ENCODE measurements around the gene RAB6D.
"Not testable (repeated sequence)": the region's sequence is repeated elsewhere in the genome, so short reads cannot be mapped to it uniquely, and the experiment has no call there.

The RAB6D gene

DNA sequence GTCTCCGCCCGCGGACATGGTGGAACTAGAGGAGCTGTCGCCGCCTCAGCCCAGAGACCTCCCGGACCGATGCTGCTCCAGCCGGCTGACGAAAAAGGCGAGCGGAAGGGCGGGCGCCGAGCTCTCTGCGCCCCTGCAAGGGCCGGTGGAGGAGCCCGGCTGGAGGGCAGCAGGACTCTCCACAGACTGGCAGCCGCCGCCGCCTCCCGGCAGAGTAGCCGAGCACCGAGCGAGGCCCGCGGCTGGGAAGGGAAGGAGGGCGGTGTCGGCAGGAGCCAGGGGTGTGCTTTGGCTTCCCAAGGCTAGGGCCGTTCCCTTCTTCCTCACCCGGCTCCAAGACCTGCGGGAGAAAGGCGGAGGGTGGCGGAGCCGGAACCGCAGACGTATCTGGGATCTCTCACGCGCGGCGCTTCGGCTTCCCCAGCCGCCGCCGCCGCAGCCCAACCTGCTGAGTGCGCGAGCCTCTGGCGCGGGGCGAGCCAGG, at the start of gene RAB6D:
RAB6D (minus strand) TSS at position 466 of the 484 bp plus-strand sequence; CDS start at position 18, 448 bp downstream.
- not testable (repeated sequence) for DNase-seq

DNA sequence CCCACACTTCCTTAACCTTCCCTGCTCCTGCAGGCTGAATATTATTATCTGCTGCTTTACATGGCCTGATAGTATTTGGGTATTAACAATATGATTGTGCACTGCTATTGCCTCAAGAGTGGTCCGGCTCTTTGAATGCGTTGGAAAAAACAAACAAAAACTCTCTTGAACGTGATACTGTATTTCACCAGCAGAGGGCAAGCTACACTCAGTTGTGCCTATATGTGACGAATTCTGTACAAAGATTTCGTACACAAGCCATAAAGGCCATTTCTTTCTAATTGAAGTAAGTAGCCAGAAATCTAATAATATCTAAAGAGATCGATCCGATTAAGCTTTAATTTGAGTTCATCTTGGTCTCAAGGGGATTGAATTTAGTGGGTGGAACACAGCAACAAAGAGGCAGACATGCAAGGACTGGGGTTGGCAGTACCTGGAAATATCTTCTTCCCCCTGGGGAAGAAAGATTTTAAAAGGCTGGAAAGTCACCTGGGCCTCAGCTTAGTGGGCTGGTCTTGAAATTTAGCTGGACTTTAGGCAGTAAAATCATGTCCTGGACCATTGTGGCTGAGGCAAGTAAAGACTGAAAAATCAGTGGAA, 49.3 kb upstream of the RAB6D start:
- peak; percentile 82 for DNase-seq

DNA sequence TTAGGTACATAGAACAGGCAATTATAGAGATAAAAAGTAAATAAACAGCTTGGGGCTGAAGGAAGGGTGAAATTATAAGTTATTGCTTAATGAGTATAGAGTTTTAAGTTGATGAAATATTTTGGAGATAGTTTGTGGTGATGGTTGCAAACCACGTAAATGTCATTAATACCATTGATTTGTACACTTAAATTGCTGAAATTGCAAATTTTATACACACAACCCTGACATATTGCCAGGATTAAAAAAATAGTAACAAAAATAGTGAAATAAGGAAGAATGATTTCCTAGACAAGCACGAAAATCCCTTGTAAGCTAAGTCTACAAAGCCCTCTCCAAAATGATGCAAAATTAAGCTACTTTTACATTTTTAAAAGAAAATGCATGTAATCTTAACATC, 46.2 kb upstream of the RAB6D start:
- DNase-seq: no peak

DNA sequence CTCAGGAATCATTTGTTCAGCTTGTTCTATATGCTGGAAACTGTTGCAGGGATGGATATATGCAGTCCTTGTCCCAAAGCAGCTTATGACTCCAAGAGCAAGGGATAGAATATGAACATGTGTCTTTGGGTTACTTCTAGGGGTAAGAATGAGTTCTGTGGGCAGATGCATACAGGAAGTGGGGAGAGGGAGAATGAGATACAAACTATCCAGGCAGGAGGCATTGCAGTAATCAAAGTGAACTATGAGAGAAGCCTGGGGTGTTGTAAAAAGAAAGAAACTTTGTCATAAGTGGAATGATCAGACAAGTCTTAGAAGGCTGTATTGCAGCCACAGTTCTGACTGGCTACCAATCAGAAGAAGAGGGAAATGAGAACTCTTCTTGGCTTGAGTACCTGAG, 44.8 kb upstream of the RAB6D start:
- DNase-seq: no peak

DNA sequence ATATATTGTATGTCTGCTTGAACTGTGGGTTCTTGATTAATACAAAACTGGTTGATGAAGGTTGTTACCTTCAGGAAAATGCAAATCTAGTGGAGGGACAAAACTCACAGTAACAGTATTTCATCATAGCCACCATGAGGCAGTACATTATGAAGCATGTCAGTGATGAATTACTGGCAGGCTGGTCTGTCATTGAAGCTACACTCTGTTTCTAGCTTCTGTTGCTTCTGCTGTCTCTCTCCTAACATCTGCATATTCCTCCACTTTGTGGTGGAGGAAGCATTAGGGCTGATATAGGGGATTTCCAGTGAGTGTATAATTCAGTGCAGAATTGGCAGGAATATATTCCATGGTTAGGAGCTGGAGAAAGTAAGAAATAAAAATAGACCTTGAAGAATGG, 44.2 kb upstream of the RAB6D start:
- no peak for DNase-seq

DNA sequence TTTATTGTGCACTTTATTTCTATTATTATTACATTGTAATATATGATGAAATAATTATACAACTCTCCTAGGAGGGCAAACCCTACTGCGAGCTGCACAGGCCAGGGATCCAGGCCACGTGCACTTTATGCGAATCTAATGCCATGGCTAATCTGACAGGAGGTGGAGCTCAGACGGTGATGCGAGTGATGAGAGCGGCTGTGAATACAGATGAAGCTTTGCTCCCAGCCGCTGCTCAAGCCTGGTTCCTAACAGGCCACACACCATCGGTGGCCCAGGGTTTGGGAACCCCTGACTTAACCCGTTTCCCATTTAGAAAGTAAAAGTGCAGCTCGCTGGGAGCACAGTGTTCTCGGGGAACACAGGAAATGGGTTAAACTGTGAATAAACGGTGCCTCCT, 40.8 kb upstream of the RAB6D start:
- no peak for DNase-seq

DNA sequence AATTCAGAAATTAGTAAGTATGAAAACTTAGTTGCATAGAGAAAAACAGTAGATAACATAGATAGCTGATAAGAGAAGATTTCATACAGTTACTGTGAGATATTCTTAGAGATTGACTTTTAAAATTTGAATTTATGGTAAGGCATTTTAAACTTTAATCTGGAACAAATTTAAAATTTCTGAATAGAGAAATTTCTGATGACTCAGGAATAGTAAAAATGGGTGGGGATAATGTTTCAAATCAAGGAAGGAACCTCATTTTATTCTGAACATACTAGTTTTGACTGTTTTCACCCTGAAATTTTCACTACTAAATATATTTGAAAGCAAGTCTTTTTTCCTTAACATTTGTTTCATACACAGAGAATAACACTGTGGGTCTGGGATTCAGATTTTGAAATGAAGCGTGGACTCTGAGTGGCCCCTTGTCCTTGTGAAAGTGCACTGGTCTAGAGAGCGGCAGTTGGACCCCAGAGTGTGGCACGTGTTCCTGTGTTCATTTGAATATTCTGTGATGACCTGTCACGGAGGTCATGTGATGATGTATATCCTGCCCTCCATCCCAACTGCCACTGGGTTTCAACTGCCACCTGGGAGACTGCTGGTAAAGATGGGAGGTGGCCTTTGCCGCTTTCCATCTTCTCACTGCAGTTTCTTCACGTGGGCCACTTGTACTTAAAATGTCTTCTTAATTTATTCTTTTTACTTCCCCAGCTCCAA, 38.5 kb upstream of the RAB6D start:
- DNase-seq: no peak

DNA sequence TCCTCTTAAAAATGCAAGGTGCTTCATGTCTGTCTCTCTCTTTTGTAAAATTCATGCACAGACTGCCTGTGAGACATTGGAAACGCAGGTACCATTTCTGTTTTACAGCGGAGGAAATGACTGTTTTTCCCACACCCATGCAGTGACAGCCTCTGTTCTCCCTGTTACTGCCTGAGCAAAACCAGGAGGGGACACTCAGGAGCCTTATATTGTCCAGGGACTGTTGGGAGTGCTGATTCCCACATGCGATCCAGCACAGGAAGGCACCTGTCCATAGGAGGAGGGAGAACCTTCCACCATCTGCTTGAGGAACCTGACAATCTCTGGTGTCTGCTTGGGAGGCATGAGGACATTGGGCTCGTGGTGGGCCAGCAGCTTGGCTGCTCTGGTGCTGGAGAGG, 36.9 kb upstream of the RAB6D start:
- DNase-seq: no peak

DNA sequence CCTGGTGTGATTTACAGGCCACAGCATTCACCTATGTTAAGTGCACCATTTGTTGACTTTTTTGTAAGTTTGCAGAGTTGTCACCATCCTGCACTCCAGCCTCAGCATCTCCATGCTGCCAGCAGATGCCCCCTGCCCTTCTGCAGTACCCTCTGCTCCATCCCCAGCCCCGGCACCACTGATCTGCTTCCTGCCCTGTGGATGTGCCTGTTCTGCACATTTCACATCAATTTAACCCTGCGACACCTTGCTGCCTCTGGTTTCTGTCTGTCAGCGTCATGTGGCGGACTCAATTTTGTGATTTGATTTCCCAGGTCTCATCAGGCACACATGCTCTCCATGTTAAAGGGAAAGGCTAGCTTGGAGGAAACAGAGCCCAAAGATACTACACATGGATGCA, 36.5 kb upstream of the RAB6D start:
- DNase-seq: not testable (repeated sequence)

DNA sequence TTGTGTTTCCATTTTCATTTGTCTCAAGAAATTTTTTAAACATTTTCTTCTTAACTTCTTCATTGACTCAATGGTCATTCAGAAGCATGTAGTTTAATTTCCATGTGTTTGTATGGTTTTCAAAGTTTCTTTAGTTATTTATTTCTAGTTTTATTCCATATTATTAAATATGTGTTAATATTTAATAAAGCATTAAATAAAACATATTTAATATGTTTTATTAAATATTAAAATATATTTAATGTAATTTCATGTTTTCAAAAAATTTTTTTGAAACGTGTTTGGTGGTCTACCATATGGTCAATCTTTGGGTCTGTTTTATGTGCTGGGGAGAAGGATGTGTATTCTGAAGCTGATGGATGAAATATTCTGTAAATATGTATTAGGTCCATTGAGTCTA, 32.2 kb upstream of the RAB6D start:
- not testable (repeated sequence) for DNase-seq

DNA sequence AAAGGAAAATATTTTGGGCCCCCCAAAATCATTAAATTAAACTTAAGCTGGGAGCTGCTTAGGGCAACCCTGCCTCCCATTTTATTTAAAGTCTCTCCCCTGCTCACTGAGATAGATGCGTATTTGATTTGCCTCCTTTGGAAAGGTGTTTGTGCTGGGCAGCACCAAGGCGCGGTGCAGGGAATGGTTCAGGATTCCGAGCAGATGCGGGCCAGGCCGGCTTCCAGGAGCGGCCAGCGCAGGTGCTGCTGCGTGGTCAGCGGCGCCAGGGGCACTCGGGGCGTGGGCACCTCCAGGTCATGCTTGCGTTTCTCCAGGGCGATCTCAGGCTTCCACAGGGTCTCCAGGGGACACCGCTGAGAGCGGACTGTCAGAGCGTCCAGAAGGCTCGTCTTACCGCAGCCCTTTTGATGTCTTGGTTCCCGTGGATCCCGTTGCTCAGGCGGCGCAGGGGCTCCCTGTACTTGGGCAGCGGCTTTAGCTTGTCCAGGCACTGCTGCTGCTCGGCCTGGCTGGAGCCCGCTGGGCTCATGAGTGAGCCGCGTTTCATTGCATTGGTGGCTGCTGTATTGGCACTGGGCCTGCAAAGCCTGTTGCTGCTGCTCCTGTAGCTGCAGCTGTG, 31.2 kb upstream of the RAB6D start:
- not testable (repeated sequence) for DNase-seq

DNA sequence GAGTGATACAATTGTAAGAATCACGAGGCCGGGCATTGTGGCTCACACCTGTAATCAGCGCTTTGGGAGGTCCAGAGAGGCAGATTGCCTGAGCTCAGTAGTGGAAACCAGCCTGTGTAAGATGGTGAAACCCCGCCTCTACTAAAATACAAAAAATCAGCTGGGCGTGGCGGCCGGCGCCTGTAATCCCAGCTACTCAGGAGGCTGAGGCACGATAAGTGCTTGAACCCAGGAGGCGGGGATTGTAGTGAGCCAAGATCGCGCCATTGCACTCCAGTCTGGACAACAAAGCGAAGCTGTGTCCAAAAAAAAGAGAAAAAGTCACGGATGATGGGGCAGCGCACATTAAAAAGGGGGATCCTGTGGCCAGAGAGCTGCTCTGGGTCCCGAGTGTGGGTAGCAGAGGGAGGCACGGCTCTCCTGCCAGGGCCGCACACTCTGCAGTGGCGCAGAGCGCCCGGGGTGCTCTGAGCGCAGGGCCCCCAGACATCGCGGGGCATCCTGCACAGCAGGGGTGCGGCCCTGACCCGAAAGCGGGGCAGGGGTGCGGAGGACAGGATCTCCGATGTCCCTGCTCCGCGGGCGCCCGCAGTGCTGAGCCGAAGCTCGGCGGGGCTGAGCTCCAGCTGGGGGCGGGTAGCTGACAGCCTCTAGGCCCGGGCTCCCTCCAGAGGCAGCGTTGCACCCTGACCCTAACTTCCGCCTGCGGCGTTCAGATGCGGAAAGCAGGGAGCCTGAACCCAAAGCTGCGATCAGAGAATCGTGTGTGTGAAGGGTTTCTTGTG, 30.4 kb upstream of the RAB6D start:
- DNase-seq: no peak

DNA sequence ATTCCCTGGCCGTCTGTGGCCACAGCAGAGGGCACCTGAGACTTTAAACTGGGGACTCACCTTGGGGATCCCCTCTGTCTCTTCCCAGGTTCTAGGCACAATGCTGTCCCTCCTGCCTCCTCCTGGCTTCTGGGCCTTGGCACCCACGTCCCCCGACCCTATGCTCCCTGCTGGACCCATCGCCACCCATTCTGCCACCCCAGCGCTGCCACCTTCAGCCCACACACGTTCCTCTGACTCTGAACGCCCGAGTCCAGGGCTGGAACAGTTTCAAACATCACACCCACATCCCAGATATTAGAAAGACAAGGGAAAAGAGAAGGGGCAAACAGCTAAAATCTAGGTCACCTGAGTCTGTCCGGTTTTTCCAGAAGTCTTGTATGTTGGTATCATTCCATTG, 28.0 kb upstream of the RAB6D start:
- not testable (repeated sequence) for DNase-seq

DNA sequence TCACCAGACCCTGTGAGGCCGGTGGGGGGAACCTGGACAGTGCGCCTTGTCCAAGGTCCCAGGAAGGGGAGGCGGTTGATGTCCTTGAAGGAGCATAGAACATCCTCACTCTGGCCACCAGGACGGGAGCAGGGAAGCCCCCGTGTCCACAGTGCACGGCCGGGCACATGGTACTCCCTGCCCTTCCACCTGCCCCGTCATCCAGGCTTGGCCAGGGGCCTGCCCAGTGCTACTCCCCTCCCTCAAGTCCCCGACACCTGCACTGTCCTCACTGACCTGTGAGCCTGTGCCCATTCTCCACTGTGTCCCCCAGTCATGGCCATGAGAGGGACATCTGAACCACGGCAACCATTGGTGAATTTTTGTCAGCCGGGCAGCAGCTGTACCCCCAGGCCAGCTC, 27.5 kb upstream of the RAB6D start:
- not testable (repeated sequence) for DNase-seq

DNA sequence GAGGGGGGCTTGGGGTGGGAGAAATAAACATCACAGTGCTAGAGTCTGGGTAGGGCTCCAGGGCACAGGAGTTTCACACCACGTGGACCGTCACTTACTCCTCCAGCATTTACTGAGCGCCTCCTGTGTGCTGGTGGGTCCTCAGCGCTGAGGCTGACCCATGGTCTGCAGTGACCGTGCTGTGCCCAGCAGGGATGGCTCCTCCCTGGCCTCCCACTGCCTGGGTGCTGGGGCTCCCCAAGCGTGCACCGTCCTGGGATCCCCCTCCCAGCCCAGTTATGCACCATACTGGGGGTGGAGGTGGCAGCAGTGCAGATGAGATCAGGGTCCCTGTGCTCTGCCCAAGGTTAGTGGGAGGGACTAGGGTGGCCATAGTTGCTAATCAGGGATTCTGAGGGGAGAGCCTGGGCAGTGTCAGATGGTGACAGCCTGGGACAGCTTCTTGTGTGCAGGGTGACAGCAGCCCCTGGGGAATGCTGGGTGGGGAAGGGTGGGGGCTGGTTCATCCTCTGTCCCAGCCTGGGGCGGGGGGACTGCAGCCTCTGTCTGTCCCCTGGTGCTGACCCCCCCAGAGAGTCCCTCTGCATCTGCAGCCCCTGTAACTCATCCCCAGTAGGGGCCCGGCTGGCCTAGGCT, 26.6 kb upstream of the RAB6D start:
- not testable (repeated sequence) for DNase-seq

DNA sequence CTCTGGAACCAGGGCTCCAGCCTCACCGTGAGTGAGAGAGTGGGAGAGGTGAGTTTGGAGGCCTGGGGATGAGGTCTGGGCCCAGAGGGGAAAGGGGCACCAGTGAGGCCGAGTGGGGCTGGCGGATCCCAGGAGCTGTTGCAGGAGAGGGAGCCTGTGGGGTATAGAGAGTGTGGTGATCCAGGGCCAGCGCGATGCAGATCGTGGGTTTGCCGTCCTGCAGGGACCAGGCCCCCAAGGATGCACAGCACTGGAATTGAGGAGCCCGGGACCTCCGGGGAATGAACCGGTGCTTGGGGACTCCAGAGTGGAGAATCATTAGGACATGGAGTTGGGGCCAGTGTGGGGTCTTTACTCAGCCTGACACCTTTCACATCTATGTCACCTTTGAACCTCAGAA, 25.7 kb upstream of the RAB6D start:
- no peak for DNase-seq

DNA sequence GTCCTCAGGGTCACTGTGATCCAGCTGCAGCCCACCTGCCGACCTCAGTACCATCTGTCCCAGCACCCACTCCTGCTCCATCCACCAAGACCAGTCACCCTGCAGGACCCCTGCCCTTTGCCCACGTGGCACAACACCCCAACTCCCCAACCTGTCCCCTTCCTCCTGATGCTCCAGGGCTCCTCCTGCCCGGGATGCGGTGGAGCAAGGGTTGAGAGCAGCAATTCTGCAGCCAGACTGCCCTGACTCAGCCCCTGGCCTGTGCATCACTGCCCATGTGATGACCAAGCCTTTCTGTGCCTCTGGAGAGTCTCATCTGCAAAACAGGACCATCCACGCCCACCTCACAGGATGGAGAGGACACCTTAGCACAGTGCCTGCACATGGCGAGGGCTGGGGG, 24.9 kb upstream of the RAB6D start:
- DNase-seq: not testable (repeated sequence)

DNA sequence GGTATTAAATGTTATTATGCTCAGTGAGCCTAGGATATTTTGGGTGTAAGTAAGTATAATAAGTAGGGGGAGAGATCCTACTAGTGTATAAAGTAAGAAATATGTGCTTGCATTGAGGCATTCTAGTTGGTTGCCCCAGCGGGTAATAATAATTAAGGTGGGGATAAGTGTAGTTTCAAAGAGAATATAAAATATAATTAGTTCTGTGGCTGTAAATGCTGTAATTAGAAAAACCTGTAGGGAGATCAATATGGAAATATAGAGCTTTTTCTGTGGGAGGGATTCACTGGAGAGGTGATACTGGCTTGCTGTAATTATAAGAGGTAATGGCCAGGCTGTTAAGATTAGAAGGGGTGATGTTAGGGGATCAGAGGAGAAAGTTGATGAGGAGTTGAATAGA, 9.1 kb upstream of the RAB6D start:
- DNase-seq: not testable (repeated sequence)

DNA sequence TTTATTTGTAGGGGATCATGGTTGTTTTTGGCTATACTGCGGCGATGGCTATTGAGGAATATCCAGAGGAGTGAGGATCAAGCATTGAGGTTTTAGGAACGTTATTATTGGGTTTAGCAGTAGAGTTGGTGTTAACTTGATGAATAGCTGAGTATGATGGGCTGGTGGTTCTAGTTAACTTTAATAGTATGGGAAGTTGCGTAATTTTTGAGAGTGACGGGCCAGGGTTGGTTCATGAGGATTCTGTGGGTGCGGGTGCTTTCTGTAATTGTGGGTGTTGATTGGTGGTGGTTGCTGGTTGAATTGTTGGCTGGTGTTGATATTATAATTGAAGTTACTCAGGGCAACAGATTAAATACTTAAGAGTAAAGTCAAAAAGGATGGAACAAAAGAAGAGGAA, 6.0 kb upstream of the RAB6D start:
- DNase-seq: no peak

DNA sequence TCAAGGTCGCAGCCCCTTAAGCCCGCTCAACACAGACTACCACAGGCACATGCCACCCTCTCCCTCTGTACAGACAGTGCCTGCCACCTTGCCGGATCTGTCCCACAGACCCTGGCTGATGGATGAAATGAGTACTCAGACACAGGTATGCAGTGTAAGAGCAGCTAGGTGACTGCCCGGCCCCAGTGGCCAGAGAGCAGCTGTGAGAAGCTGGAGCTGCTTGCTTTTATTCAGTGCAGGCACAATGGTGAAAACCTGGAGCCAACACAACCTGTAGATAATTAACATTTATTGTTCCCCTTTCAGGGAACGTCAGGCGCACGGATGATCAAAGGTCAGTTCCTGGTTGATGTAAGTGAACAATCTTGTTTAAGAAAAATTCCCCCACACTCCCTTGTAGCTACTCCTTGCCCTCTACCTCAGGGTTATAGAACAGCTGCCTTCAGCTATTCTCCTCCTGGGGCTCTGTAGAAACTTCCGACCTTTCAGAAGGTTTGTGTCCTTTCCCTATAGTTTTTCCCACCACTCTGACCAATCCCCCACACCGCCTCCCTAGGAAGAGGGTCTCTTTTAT, 4.6 kb upstream of the RAB6D start:
- not testable (repeated sequence) for DNase-seq

DNA sequence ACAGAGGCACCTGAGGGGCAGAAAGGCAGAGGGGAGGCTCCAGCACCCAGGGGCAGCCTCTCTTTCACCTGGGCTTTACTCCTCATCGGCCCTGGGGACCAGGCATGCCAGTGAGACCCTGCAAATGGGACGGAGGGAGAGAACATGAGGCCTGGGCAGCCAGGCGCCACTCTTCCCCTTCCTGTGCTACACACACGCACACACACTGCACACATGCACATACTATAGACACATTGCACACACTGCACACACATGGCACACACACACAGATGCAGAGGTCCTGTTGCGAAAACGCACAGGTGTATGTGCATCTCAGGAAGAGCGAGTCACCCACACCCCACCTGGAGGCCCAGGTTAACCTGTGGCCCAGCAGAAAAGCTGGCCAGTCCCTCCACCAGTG, 3.4 kb upstream of the RAB6D start:
- no peak for DNase-seq

DNA sequence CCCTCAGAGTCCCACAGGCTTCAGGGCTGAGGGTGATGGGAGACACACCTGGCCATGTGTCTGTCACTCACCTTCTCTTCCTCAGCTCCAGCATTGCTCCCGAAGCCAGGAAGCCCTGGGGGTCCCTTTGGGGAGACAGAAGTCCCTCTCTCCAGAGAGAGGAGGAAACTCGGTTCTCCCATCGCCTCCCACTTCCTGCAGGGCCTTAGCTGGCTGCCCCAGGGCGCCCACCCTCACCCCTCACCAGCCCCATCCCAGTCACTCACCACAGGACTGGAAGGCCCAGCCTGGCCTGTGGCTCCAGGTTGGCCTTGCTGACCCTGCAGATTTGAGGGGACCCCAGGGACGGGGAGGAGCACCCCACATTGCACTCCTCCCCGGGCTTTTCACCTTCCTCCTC, 2.7 kb upstream of the RAB6D start:
- no peak for DNase-seq

DNA sequence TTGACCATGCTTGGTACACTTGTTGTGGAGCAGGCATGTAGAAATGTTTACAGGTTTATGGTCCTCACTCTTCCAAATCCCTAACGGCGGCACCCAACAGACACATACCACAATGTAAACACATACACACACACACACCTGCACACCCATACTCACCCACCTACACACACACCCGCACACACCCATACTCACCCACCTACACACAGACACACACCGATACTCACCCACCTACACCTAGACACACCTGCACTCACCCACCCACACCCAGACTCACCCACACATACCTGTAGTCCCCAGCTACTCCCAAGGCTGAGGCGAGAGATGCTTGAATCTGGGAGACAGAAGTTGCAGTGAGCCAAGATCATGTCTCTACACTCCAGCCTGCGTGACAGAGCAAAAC, 1.5 kb upstream of the RAB6D start:
- DNase-seq: no peak
